GM12891 (cell line): Measurements from ENCODE around the gene C4A.

ENCODE experiments used
- DNase-seq: peaks from one replicate; pipeline ENCODE4 v3.0.0; 2011; ENCODE audit warnings: low spot score; ENCODE audit not compliant: insufficient read length
- FAIRE-seq: peaks from 2 replicates; lab custom pipeline; 2011; peaks lifted over from hg19 to GRCh38; lab: Jason Lieb, UNC
- PAX5 ChIP-seq: IDR thresholded peaks from 2 replicates; pipeline ENCODE4 v1.6.1; 2011; ENCODE audit warnings: low read length, moderate library complexity, mild to moderate bottlenecking; ENCODE audit not compliant: insufficient read depth, severe bottlenecking
- POLR2A ChIP-seq: IDR thresholded peaks from 2 replicates; pipeline ENCODE4 v1.6.1; 2011; ENCODE audit warnings: low read depth, low read length, control low read depth
- POLR2AphosphoS5 ChIP-seq: IDR thresholded peaks from 2 replicates; pipeline ENCODE4 v1.6.1; 2011; ENCODE audit warnings: low read depth, low read length, control low read depth
- POU2F2 ChIP-seq: IDR thresholded peaks from 2 replicates; pipeline ENCODE4 v1.6.1; 2011; ENCODE audit warnings: low read depth, mild to moderate bottlenecking, control low read depth, low read length, moderate library complexity
- SPI1 ChIP-seq: IDR thresholded peaks from 2 replicates; pipeline ENCODE4 v1.6.1; 2011; ENCODE audit warnings: low read depth, low read length, control low read depth
- TAF1 ChIP-seq: IDR thresholded peaks from 2 replicates; pipeline ENCODE4 v1.6.1; 2011; ENCODE audit warnings: low read depth, low read length, control low read depth

The C4A gene

DNA sequence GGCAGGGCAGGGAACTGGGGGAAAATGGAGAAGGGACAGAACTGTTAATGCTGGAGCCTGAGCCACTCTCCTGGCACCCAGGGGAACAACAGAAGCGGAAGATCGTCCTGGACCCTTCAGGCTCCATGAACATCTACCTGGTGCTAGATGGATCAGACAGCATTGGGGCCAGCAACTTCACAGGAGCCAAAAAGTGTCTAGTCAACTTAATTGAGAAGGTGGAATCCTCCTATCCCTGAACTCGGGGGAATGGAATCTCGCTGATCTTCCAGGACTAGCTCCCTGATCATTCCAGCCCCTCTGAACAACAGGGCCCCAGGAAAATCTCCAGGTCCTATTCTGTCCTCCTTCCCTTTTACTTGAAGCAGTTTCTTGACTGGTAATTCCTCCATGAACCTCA is 34.0 kb upstream of the C4A start:
- no peak for TF ChIP-seq SPI1
- no peak for TF ChIP-seq POU2F2
- no peak for TF ChIP-seq TAF1
- TF ChIP-seq PAX5: no peak
- DNase-seq: no peak
- FAIRE-seq: no peak

DNA sequence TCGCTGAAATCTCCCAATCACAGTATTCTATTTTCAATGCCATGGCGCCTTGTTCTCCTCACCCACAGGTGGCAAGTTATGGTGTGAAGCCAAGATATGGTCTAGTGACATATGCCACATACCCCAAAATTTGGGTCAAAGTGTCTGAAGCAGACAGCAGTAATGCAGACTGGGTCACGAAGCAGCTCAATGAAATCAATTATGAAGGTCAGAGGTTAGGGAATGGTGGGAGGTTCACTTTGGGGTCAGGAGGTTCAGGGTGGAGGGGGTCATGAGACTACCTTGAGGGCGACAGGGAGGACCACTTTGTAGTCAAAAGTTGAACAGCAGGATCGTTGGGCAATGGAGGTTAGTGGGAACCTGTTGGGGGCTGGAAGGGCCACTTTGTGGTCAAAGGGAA is 33.6 kb upstream of the C4A start:
- TF ChIP-seq POU2F2 (no peak), POLR2AphosphoS5 (no peak), SPI1 (no peak), PAX5 (no peak), POLR2A (no peak), TAF1 (no peak)
- FAIRE-seq: no peak
- DNase-seq: no peak

DNA sequence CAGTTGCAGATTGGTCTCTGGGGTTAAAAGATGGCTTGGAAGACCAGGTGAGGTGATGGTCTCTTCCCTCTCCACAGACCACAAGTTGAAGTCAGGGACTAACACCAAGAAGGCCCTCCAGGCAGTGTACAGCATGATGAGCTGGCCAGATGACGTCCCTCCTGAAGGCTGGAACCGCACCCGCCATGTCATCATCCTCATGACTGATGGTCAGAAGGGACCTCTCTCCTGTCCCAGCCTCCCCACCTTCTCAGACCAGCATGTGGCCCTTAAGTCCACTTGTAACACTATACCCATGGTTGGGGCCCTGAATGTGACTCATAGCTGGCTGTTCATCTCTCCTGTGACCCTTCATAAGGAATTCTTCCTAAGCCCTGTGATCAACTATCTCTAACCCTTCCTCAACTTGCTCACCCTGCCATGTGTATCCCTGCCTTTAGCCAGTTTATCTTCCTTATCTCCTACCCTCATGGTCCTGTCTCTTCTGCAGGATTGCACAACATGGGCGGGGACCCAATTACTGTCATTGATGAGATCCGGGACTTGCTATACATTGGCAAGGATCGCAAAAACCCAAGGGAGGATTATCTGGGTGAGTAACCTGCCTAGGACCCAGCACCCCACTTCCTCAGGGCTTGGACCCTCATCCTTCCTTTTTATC is 33.0 kb upstream of the C4A start:
- FAIRE-seq: no peak
- TF ChIP-seq POLR2AphosphoS5 (no peak), POU2F2 (no peak), PAX5 (no peak), POLR2A (no peak), TAF1 (no peak), SPI1 (no peak)
- DNase-seq: no peak

DNA sequence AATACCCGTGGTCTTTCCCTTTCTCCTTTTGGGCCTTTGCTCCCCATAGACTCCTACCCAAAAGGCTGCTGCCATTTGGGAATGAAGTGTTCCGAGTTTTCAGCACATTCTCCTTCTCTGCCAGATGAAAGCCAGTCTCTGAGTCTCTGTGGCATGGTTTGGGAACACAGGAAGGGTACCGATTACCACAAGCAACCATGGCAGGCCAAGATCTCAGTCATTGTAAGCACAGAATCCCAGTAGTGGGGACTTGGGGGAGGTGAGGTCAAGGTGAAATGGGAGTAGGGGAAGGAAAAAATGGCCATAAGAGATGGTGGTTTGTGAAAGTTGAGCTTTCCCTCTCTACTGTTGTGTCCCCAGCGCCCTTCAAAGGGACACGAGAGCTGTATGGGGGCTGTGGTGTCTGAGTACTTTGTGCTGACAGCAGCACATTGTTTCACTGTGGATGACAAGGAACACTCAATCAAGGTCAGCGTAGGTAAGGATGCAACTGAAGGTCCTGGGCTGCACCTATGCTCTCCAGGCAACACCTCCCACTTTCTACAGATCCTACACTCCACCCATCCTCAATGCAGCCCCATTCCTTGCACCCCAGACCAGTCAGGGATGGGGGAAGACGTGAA is 31.8 kb upstream of the C4A start:
- no peak for DNase-seq
- TF ChIP-seq POLR2AphosphoS5 (no peak), SPI1 (no peak), TAF1 (no peak), PAX5 (no peak), POU2F2 (no peak), POLR2A (no peak)
- FAIRE-seq: no peak

DNA sequence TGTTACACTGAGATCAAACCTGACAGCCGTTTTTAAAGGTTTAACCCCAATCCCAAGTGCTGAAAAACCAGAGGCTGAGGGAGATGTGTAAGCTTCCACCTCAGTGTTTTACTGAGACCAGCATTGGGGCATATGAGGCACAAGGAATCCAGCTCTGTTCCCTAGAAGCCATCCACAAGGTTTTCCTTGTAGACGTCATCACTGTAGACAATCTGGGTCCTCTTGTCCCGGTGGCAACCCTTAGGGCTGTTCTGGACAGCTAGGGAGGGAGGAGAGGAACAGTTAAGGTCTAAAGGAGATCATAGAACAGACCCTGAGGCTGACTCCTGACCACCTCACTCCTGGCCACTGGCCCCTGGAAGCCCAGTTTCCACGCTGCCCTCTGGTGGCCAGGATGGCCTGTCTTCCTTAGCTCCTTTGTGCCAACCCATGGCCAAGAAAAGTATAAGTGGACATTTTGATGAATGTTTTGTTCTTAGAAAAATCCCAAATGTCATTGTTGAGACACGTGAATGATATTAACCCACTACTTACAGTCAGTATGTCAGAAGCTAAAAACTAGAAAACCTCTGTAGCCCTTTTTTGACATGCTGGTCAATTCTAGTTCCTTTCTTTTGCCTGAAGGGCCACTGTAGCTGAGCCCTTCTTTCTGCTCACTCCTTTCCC is 29.6 kb upstream of the C4A start:
- TF ChIP-seq TAF1 (no peak), SPI1 (no peak), PAX5 (no peak), POLR2A (no peak), POLR2AphosphoS5 (no peak), POU2F2 (no peak)
- FAIRE-seq: no peak
- no peak for DNase-seq

- DNase-seq (no peak), FAIRE-seq (no peak)
- TF ChIP-seq PAX5 (no peak), SPI1 (no peak), POU2F2 (no peak), POLR2A (no peak), TAF1 (no peak), POLR2AphosphoS5 (no peak)
These were observed 29.0 kb upstream of the C4A start for GRCh38 chr6:31952890-31953289.

GRCh38 chr6:31954511-31954910 is 27.3 kb upstream of the C4A start:
- no peak for TF ChIP-seq POLR2A
- TF ChIP-seq PAX5: no peak
- TF ChIP-seq POLR2AphosphoS5: no peak
- no peak for TF ChIP-seq TAF1
- no peak for TF ChIP-seq POU2F2
- no peak for TF ChIP-seq SPI1
- FAIRE-seq (no peak), DNase-seq (no peak)

DNA sequence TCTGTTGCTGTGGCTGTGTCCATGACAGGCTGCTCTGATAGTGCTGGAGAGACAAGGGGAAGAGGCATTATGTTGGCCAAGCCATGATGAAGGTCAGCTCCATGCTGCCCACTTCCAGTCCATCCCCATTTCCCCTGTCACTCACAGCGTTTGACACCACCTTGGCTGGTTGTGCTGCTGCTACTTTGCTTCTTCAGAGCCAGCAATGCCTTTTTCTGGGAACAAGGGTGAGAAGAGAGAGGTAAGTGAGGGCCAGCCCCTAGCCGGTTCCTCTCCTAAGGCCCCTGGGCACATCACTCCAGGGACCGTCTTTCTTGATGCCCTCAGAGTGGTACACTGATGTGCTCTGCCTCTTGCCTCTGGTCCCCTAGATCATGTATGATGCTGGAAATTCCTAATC is 25.1 kb upstream of the C4A start:
- DNase-seq (no peak), FAIRE-seq (no peak)
- TF ChIP-seq POU2F2 (no peak), TAF1 (no peak), SPI1 (no peak), POLR2AphosphoS5 (no peak), PAX5 (no peak), POLR2A (no peak)

- DNase-seq (no peak), FAIRE-seq (no peak)
- TF ChIP-seq SPI1 (no peak), POLR2A (no peak), TAF1 (no peak), POLR2AphosphoS5 (no peak), POU2F2 (no peak), PAX5 (no peak)
These were observed 23.5 kb upstream of the C4A start for GRCh38 chr6:31958412-31958740.
